ENCODE measurements around the gene TPRN.
"Not testable (repeated sequence)": the region's sequence is repeated elsewhere in the genome, so short reads cannot be mapped to it uniquely, and the experiment has no call there.

Gene TPRN

DNA sequence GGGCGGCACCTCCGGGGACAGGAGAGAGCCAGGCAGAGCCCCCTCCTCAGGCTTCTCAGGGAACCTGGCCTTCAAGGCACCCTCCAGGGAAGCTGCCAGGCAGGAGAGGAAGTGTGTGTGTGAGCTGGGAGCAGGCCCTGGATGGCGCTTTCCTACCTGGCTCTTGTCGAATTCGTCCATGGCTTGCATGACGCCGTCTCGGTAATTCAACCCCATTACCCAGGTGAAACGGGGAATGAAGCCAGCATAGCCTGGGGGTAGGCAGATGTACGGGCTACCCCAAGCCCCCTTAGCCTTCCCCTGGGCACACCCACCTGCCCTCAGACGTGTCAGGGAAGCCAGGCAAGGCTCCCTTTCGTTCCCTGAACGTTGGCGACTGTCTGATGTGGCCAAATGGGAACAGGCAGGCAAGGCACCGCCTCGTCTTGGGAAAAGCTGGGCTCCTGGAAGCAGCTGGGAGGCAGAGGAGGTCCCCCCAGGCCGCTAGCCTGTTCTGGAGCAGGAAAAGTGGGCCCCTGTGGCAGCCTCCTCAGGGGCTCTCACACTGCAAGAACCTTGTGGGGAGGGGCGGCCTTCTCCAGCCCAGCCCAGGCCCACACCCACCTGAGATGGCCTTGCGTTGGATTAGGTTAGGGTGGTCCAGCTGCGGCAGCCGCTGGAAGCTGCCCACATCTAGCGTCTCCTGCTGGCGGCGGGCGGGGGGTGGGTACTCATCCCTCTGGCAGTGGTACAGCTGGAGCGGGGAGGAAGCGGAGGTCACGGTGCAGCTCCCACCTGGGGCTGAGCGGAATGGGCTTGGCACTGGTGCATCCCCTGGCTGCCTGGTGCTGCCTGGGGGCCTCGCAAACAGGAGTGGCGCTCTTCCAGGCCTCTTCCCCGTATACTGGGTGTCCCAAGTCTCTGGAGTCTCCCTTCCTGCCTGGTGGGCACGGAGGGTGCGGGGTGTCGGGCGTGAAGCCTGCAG, 44.2 kb upstream of the TPRN start:
- TF ChIP-seq, protein P1, sequence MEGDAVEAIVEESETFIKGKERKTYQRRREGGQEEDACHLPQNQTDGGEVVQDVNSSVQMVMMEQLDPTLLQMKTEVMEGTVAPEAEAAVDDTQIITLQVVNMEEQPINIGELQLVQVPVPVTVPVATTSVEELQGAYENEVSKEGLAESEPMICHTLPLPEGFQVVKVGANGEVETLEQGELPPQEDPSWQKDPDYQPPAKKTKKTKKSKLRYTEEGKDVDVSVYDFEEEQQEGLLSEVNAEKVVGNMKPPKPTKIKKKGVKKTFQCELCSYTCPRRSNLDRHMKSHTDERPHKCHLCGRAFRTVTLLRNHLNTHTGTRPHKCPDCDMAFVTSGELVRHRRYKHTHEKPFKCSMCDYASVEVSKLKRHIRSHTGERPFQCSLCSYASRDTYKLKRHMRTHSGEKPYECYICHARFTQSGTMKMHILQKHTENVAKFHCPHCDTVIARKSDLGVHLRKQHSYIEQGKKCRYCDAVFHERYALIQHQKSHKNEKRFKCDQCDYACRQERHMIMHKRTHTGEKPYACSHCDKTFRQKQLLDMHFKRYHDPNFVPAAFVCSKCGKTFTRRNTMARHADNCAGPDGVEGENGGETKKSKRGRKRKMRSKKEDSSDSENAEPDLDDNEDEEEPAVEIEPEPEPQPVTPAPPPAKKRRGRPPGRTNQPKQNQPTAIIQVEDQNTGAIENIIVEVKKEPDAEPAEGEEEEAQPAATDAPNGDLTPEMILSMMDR (IDR thresholded peaks at IDR 0.05), result no peak
- no peak for DNase-seq
- Histone ChIP-seq H3K36me3 (peaks cover 8 to 23% (median 21%) of the 10 kb centered on the region in 3 donors), H3K27ac (no peak overlapping the region), H3K4me3 (no peak overlapping the region), H3K27me3 (peaks cover 0 to 5% of the 10 kb centered on the region in 2 donors), H3K9me3 (no peaks in the 10 kb centered on the region), H3K4me1 (peaks cover 0 to 28% (median 21%) of the 10 kb centered on the region in 4 donors)
- intact Hi-C loops (cut with DNase I; ENCODE audit: low total_unique reads), result no loop called here

DNA sequence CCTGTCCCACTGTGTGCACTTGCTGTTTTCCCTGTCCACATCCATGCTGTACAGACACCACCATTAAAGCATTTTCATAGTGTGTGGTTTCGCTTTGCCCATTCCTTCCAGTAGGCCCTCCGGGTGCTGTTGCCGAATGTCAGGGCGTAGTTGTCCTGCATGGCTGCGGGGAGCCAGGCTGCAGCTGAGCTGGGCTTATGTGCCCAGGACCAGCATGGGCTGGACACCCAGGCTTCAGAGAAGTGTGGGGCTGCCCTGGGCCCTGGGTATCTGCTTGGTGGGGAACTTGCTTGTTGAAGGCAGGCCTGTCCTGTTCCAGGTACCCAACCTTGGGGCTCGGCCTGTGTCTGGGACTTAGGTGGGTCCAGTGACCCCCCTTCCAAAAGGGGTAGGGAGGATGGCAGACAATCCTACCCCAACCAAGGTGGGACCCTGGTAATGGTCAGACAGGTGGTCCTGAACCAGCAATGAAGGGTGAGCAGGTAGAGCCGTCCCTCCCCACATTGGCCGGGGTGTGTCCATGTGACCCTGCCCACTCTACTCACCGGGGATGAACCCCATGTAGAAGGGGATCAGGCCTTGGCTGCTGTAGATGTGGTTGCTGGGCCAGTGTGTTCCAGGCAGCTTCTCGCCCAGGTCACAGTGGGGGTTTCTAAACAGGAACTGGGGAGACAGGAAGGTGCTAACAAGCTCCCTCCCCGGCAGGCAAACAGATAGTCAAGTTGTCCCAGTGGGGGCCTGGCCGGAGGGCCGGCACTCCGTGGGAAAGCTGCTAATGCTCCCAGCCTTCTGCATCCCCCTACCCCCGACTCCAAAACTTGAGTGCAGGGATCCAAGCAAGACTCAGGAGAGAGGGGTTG, 43.3 kb upstream of the TPRN start:
- H3K4me3 ChIP-seq, result no peak overlapping the region
- peaks cover 0 to 2% of the 10 kb centered on the region in 2 donors for H3K27me3 ChIP-seq
- H3K9me3 ChIP-seq, result no peaks in the 10 kb centered on the region
- H3K36me3 ChIP-seq, result peaks cover 8 to 23% (median 21%) of the 10 kb centered on the region in 3 donors
- no peak overlapping the region for H3K27ac ChIP-seq
- intact Hi-C loops (cut with DNase I; ENCODE audit: low total_unique reads), result no loop called here
- H3K4me1 ChIP-seq, result peaks cover 0 to 31% (median 24%) of the 10 kb centered on the region in 4 donors
- DNase-seq, result no peak
- TF ChIP-seq, protein P1 (IDR thresholded peaks at IDR 0.05), result no peak

DNA sequence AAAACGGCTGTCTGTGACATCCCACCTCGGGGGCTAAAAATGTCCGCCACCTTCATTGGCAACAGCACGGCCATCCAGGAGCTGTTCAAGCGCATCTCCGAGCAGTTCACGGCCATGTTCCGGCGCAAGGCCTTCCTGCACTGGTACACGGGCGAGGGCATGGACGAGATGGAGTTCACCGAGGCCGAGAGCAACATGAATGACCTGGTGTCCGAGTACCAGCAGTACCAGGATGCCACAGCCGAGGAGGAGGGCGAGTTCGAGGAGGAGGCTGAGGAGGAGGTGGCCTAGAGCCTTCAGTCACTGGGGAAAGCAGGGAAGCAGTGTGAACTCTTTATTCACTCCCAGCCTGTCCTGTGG, 42.7 kb upstream of the TPRN start:
- Histone ChIP-seq H3K36me3 (peaks cover 8 to 23% (median 21%) of the 10 kb centered on the region in 3 donors), H3K4me1 (peaks cover 0 to 35% (median 25%) of the 10 kb centered on the region in 4 donors)
- intact Hi-C loops (cut with DNase I; ENCODE audit: low total_unique reads); H3K27ac ChIP-seq; DNase-seq; H3K4me3 ChIP-seq; H3K27me3 ChIP-seq; H3K9me3 ChIP-seq: not testable (repeated sequence)

DNA sequence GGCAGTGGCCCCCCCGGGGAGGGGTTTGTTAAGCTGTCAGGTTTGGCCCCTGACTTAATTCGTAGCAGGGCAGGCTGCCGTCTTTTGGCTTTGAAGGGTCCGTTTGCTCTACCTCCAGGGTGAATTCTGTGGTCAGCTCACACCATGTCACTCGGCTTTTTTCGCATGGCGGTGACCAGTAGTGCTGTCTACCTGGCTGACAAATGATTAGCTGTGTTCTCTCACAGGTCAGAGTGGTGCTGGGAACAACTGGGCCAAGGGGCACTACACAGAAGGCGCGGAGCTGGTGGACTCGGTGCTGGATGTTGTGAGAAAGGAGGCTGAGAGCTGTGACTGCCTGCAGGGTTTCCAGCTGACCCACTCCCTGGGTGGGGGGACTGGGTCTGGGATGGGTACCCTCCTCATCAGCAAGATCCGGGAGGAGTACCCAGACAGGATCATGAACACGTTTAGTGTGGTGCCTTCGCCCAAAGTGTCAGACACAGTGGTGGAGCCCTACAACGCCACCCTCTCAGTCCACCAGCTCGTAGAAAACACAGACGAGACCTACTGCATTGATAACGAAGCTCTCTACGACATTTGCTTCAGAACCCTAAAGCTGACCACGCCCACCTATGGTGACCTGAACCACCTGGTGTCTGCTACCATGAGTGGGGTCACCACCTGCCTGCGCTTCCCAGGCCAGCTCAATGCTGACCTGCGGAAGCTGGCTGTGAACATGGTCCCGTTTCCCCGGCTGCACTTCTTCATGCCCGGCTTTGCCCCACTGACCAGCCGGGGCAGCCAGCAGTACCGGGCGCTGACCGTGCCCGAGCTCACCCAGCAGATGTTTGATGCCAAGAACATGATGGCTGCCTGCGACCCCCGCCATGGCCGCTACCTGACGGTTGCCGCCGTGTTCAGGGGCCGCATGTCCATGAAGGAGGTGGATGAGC, 42.0 kb upstream of the TPRN start:
- TF ChIP-seq, protein P1 (IDR thresholded peaks at IDR 0.05), result no peak

DNA sequence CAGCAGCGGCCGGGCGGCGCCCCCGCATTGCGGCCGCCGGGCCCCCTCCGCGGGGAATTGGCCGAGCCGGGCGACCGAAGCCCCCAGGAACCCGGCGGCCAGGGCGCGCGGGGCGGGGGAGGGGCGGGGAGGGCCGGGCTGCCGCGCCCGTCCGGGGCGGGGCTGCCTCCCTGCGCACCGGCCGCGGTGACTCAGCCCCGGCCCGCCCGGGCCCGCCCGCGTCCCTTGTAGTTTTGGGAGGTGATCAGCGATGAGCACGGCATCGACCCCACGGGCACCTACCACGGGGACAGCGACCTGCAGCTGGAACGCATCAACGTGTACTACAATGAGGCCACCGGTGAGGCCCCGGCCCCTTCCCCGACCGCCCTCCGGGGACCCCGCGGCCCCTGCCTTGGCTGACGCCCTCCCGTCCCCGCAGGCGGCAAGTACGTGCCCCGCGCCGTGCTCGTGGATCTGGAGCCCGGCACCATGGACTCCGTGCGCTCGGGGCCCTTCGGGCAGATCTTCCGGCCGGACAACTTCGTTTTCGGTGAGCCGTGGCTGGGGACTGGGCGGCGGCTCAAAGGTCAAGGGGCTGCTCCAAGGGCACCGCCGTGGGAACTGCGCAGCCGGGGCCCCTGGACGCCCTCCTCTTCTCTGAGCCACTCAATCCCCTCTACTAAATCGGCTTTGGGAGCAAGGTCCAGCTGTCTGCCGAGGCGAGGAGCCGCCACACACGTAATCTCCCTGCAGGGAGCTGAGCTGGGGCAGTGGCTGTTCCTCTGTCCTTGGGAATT, 41.1 kb upstream of the TPRN start:
- TF ChIP-seq, protein P1 (IDR thresholded peaks at IDR 0.05), result no peak
- peak; percentile 61 to 85 for DNase-seq
- peaks cover 8 to 23% (median 21%) of the 10 kb centered on the region in 3 donors for H3K36me3 ChIP-seq
- peak overlapping the region; percentile 90 to 91 for H3K27ac ChIP-seq
- intact Hi-C loops (cut with DNase I; ENCODE audit: low total_unique reads), result no loop called here
- H3K9me3 ChIP-seq, result no peaks in the 10 kb centered on the region
- peak overlapping the region; percentile 77 to 82 for H3K4me3 ChIP-seq
- H3K4me1 ChIP-seq, result peaks cover 0 to 50% (median 27%) of the 10 kb centered on the region in 4 donors
- H3K27me3 ChIP-seq, result no peaks in the 10 kb centered on the region

More for the DNA sequence above, 42.0 kb upstream of the TPRN start:
- Histone ChIP-seq H3K9me3 (no peaks in the 10 kb centered on the region), H3K4me3 (peak overlapping the region; percentile 77 to 82), H3K4me1 (peaks cover 0 to 41% (median 25%) of the 10 kb centered on the region in 4 donors), H3K27me3 (no peaks in the 10 kb centered on the region), H3K27ac (peak overlapping the region; percentile 90 to 91), H3K36me3 (peaks cover 8 to 23% (median 21%) of the 10 kb centered on the region in 3 donors)
- intact Hi-C loops (cut with DNase I; ENCODE audit: low total_unique reads), result no loop called here
- no peak for DNase-seq
